SK-N-SH (cell line): ENCODE measurements around the gene CACFD1. TPM values are rescaled to one million over a fixed set of nuclear protein-coding genes. Genes with fewer than 3 reads are reported as not detected.

ENCODE experiments used
- CTCF ChIA-PET: fragments of 300-600, 350-600 bp; formaldehyde crosslinking; extraction: SDS; loops from one replicate; lab custom pipeline; 2021; lab: Yijun Ruan, JAX
- POLR2A ChIA-PET: fragments of 350-600 bp; sonication (Branson Sonifier 250); formaldehyde crosslinking; extraction: SDS; loops from one replicate; lab custom pipeline; 2020; ENCODE audit warnings: antibody characterized with exemption, inconsistent platforms; lab: Yijun Ruan, JAX
- DNase-seq: peaks from one replicate; pipeline ENCODE4 v3.0.0; 2012
- H2AFZ ChIP-seq: fragments of 200-600 bp; sonication (generic); 2 replicates; pipeline ENCODE4 v1.8.1; 2016; ENCODE audit warnings: antibody characterized with exemption, mild to moderate bottlenecking, low read depth
- H3F3A ChIP-seq: fragments of 200-600 bp; sonication (generic); replicated peaks from 2 replicates; pipeline ENCODE3; 2016; ENCODE audit warnings: antibody characterized with exemption, mild to moderate bottlenecking; ENCODE audit not compliant: insufficient read depth
- H3K27ac ChIP-seq, 2 experiments: fragments of 200-500 bp in 1 of 2; fragments of 200-600 bp in 1 of 2; sonication (Bioruptor generic) in 1 of 2; sonication (generic), shearing (Covaris generic) in 1 of 2; 2 replicates each; pipeline versions ENCODE4 v1.5.1 to v1.6.1; 2014 to 2016; ENCODE audit warnings: low read depth in 2 of 2, inconsistent platforms in 1 of 2, low read length in 1 of 2, mild to moderate bottlenecking in 1 of 2, mixed read lengths in 1 of 2
- H3K27me3 ChIP-seq: fragments of 200-600 bp; sonication (generic), shearing (Covaris generic); 2 replicates; pipeline ENCODE4 v1.6.1; 2016; ENCODE audit warnings: mixed run types; ENCODE audit not compliant: insufficient read depth
- H3K36me3 ChIP-seq, 2 experiments: fragments of 200-500 bp in 1 of 2; fragments of 200-600 bp in 1 of 2; sonication (Bioruptor generic) in 1 of 2; sonication (generic) in 1 of 2; replicated peaks in 1 of 2; 2 replicates each; pipeline versions ENCODE3 to v1.5.1; 2014 to 2016; ENCODE audit warnings: low read length in 1 of 2, mild to moderate bottlenecking in 1 of 2; ENCODE audit not compliant: insufficient read depth in 2 of 2, control insufficient read depth in 1 of 2
- H3K4me1 ChIP-seq, 2 experiments: fragments of 200-500 bp in 1 of 2; fragments of 200-600 bp in 1 of 2; sonication (Bioruptor generic) in 1 of 2; sonication (generic), shearing (Covaris generic) in 1 of 2; 2 replicates each; pipeline versions ENCODE4 v1.5.1 to v1.6.1; 2014 to 2016; ENCODE audit warnings: low read depth in 1 of 2, low read length in 1 of 2, mixed run types in 1 of 2; ENCODE audit not compliant: insufficient read depth in 2 of 2, control insufficient read depth in 1 of 2
- H3K4me2 ChIP-seq: fragments of 200-600 bp; sonication (generic), shearing (Covaris generic); 2 replicates; pipeline ENCODE4 v1.6.1; 2017; ENCODE audit warnings: mixed run types
- H3K4me3 ChIP-seq, 2 experiments: fragments of 200-500 bp in 1 of 2; fragments of 200-600 bp in 1 of 2; sonication (Bioruptor generic) in 1 of 2; sonication (generic), shearing (Covaris generic) in 1 of 2; 2 replicates each; pipeline versions ENCODE4 v1.5.1 to v1.8.1; 2014 to 2016; ENCODE audit warnings: low read depth in 2 of 2, inconsistent platforms in 1 of 2, low read length in 1 of 2, mild to moderate bottlenecking in 1 of 2, mixed read lengths in 1 of 2, moderate library complexity in 1 of 2
- H3K79me2 ChIP-seq: fragments of 200-600 bp; sonication (generic); 2 replicates; pipeline ENCODE4 v1.8.1; 2017; ENCODE audit warnings: mild to moderate bottlenecking; ENCODE audit not compliant: insufficient read depth
- H3K9ac ChIP-seq: fragments of 200-600 bp; sonication (generic); 2 replicates; pipeline ENCODE4 v1.6.1; 2017; ENCODE audit warnings: mixed run types
- H3K9me2 ChIP-seq: fragments of 200-600 bp; sonication (generic); 2 replicates; pipeline ENCODE4 v1.6.1; 2017; ENCODE audit warnings: mixed run types
- H3K9me3 ChIP-seq: fragments of 200-600 bp; sonication (generic); 2 replicates; pipeline ENCODE4 v1.6.1; 2017; ENCODE audit warnings: mixed run types, mild to moderate bottlenecking, moderate library complexity
- H4K20me1 ChIP-seq: fragments of 200-600 bp; sonication (generic); 2 replicates; pipeline ENCODE4 v1.6.1; 2017; ENCODE audit warnings: mild to moderate bottlenecking, mixed run types; ENCODE audit not compliant: insufficient read depth
- CHD2 ChIP-seq: fragments of 150-350 bp; IDR thresholded peaks from 2 replicates; pipeline ENCODE4 v1.6.1; 2018; ENCODE audit warnings: low read length; ENCODE audit not compliant: partially characterized antibody
- EP300 ChIP-seq, 2 experiments: IDR thresholded peaks; 2 replicates each; pipeline versions ENCODE4 v1.4.0 to v1.6.1; 2012; ENCODE audit warnings: borderline replicate concordance in 1 of 2, low read depth in 1 of 2, low read length in 1 of 2
- FOSL2 ChIP-seq: IDR thresholded peaks from 2 replicates; pipeline ENCODE4 v1.4.0; 2012; ENCODE audit warnings: low read depth, mild to moderate bottlenecking, moderate library complexity, borderline replicate concordance
- FOXJ3 ChIP-seq: sonication (generic); formaldehyde crosslinking; IDR thresholded peaks from 2 replicates; pipeline ENCODE4 v1.5.1; 2020; ENCODE audit warnings: mild to moderate bottlenecking, missing genetic modification reagents
- FOXM1 ChIP-seq: IDR thresholded peaks from 2 replicates; pipeline ENCODE4 v1.4.0; 2012; ENCODE audit warnings: low read depth, mild to moderate bottlenecking
- GATA2 ChIP-seq: sonication (generic); formaldehyde crosslinking; IDR thresholded peaks from 2 replicates; pipeline ENCODE4 v1.5.0; 2020; ENCODE audit warnings: mild to moderate bottlenecking, missing genetic modification reagents
- JUND ChIP-seq: IDR thresholded peaks from 2 replicates; pipeline ENCODE4 v1.4.0; 2012
- POLR2AphosphoS5 ChIP-seq: IDR thresholded peaks from 2 replicates; pipeline ENCODE4 v1.6.1; 2012; ENCODE audit warnings: low read depth, low read length
- RAD21 ChIP-seq: IDR thresholded peaks from 2 replicates; pipeline ENCODE4 v1.6.1; 2012; ENCODE audit warnings: mild to moderate bottlenecking, low read length
- RXRA ChIP-seq: IDR thresholded peaks from 2 replicates; pipeline ENCODE4 v1.4.0; 2012; ENCODE audit warnings: low read depth, mild to moderate bottlenecking, borderline replicate concordance
- SIN3A ChIP-seq: IDR thresholded peaks from 2 replicates; pipeline ENCODE4 v1.6.1; 2012; ENCODE audit warnings: low read depth, mild to moderate bottlenecking, low read length, moderate library complexity, borderline replicate concordance
- SMC3 ChIP-seq: IDR thresholded peaks from 2 replicates; pipeline ENCODE4 v1.6.1; 2012; ENCODE audit warnings: low read depth, low read length, improper control_type of control experiment
- TCF12 ChIP-seq: IDR thresholded peaks from 2 replicates; pipeline ENCODE4 v1.4.0; 2012
- TEAD4 ChIP-seq: IDR thresholded peaks from 2 replicates; pipeline ENCODE4 v1.4.0; 2012; ENCODE audit warnings: mild to moderate bottlenecking, borderline replicate concordance; ENCODE audit not compliant: insufficient read depth
- WGBS: methylation state at CpG from one replicate; pipeline ENCODE4 v1.1.6; 2017; ENCODE audit warnings: low lambda C conversion rate; 5-methylcytosine and 5-hydroxymethylcytosine counted together
- polyA plus RNA-seq, 3 experiments: library from polyadenylated mRNA; depleted of rRNA; stranded (reverse); fragments of >200 nt; gene quantifications; 2 replicates each; pipeline ENCODE4 v1.2.3, GENCODE V29; 2012
- TF ChIP-seq, protein P1 (sequence below): IDR thresholded peaks from 2 replicates; pipeline ENCODE4 v1.4.0; 2012; ENCODE audit warnings: low read depth, borderline replicate concordance
- TF ChIP-seq, protein P2 (sequence below): fragments of 150-350 bp; IDR thresholded peaks from 2 replicates; pipeline ENCODE4 v1.6.1; 2016; ENCODE audit warnings: mild to moderate bottlenecking, low read depth, low read length
- TF ChIP-seq, protein P3 (sequence below): fragments of 150-350 bp; IDR thresholded peaks from 2 replicates; pipeline ENCODE4 v1.6.1; 2017; ENCODE audit warnings: antibody characterized with exemption, low read length, low read depth, borderline replicate concordance
- TF ChIP-seq, protein P4 (sequence below): IDR thresholded peaks from 2 replicates; pipeline ENCODE4 v1.4.0; 2012; ENCODE audit warnings: low read depth
- TF ChIP-seq, protein P5 (sequence below): IDR thresholded peaks from 2 replicates; pipeline ENCODE4 v1.6.1; 2012; ENCODE audit warnings: mild to moderate bottlenecking, low read depth, low read length, moderate library complexity
- TF ChIP-seq, protein P6 (sequence below): fragments of 200-600 bp; sonication (generic); IDR thresholded peaks from 2 replicates; pipeline ENCODE4 v1.6.1; 2017; ENCODE audit warnings: antibody characterized with exemption, mild to moderate bottlenecking, moderate library complexity

The CACFD1 gene
- polyA plus RNA-seq, 1 of the 3 experiments (the other 2 are of a cell fraction), result 16.8 TPM

DNA sequence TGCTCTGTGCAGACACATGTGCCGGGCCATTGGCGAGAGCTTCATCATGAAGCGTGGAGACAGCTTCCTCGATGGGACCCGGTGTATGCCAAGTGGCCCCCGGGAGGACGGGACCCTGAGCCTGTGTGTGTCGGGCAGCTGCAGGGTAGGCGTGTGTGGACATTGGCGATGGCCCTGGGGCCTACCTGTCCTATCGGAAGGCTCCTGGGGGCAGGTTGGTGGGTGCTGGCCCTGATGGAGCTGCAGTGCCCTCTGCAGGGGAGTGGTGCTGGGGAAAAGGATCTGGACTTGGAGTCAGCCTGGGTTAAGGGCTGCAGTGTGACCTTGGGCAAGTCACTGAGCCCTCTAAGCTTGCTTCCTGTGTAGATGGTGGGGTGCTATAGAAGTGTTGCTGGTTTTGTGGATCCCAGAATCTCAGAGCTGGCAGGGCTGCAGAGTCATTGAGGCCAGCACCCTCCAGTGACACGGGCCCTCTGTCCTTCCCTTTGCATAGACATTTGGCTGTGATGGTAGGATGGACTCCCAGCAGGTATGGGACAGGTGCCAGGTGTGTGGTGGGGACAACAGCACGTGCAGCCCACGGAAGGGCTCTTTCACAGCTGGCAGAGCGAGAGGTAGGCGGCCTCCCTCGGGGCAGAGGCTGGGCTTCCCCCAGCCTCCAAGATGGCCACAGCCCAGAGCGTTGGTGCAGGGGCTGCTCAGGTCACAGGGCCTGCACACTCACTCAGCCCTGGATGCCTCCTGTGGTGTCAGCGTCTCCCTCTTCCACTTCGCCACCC lies 21.8 kb upstream of the CACFD1 start:
- Histone ChIP-seq H3K79me2 (no peaks in the 10 kb centered on the region), H3K4me3 (no peak overlapping the region), H4K20me1 (no peaks in the 10 kb centered on the region), H3K4me2 (no peak overlapping the region), H3K9me2 (no peaks in the 10 kb centered on the region), H3K9ac (no peak overlapping the region), H3K4me1 (no peaks in the 10 kb centered on the region), H3K27me3 (no peaks in the 10 kb centered on the region), H3K9me3 (no peaks in the 10 kb centered on the region), H3F3A (no peaks in the 10 kb centered on the region), H3K27ac (no peak overlapping the region), H3K36me3 (no peaks in the 10 kb centered on the region), H2AFZ (no peak overlapping the region)
- no peak for DNase-seq
- POLR2A ChIA-PET, result no interaction called here
- TF ChIP-seq EP300 (IDR thresholded peaks at IDR 0.05; ENCODE audit: borderline replicate concordance in 1 of 2, low read depth in 1 of 2, low read length in 1 of 2) (no peak), SMC3 (no peak), CHD2 (no peak), GATA2 (CRISPR knock-in tag) (no peak), TEAD4 (no peak), SIN3A (no peak), RAD21 (no peak), RXRA (no peak), TCF12 (no peak), JUND (no peak), FOSL2 (no peak), FOXM1 (no peak), POLR2AphosphoS5 (no peak), FOXJ3 (no peak)
- TF ChIP-seq, protein P1, sequence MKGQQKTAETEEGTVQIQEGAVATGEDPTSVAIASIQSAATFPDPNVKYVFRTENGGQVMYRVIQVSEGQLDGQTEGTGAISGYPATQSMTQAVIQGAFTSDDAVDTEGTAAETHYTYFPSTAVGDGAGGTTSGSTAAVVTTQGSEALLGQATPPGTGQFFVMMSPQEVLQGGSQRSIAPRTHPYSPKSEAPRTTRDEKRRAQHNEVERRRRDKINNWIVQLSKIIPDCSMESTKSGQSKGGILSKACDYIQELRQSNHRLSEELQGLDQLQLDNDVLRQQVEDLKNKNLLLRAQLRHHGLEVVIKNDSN, result no peak
- TF ChIP-seq, protein P2, sequence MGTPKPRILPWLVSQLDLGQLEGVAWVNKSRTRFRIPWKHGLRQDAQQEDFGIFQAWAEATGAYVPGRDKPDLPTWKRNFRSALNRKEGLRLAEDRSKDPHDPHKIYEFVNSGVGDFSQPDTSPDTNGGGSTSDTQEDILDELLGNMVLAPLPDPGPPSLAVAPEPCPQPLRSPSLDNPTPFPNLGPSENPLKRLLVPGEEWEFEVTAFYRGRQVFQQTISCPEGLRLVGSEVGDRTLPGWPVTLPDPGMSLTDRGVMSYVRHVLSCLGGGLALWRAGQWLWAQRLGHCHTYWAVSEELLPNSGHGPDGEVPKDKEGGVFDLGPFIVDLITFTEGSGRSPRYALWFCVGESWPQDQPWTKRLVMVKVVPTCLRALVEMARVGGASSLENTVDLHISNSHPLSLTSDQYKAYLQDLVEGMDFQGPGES, result no peak
- TF ChIP-seq, protein P3, sequence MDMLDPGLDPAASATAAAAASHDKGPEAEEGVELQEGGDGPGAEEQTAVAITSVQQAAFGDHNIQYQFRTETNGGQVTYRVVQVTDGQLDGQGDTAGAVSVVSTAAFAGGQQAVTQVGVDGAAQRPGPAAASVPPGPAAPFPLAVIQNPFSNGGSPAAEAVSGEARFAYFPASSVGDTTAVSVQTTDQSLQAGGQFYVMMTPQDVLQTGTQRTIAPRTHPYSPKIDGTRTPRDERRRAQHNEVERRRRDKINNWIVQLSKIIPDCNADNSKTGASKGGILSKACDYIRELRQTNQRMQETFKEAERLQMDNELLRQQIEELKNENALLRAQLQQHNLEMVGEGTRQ, result no peak
- TF ChIP-seq, protein P4, sequence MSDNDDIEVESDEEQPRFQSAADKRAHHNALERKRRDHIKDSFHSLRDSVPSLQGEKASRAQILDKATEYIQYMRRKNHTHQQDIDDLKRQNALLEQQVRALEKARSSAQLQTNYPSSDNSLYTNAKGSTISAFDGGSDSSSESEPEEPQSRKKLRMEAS, result no peak
- TF ChIP-seq, protein P5, sequence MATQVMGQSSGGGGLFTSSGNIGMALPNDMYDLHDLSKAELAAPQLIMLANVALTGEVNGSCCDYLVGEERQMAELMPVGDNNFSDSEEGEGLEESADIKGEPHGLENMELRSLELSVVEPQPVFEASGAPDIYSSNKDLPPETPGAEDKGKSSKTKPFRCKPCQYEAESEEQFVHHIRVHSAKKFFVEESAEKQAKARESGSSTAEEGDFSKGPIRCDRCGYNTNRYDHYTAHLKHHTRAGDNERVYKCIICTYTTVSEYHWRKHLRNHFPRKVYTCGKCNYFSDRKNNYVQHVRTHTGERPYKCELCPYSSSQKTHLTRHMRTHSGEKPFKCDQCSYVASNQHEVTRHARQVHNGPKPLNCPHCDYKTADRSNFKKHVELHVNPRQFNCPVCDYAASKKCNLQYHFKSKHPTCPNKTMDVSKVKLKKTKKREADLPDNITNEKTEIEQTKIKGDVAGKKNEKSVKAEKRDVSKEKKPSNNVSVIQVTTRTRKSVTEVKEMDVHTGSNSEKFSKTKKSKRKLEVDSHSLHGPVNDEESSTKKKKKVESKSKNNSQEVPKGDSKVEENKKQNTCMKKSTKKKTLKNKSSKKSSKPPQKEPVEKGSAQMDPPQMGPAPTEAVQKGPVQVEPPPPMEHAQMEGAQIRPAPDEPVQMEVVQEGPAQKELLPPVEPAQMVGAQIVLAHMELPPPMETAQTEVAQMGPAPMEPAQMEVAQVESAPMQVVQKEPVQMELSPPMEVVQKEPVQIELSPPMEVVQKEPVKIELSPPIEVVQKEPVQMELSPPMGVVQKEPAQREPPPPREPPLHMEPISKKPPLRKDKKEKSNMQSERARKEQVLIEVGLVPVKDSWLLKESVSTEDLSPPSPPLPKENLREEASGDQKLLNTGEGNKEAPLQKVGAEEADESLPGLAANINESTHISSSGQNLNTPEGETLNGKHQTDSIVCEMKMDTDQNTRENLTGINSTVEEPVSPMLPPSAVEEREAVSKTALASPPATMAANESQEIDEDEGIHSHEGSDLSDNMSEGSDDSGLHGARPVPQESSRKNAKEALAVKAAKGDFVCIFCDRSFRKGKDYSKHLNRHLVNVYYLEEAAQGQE, result no peak
- TF ChIP-seq, protein P6, sequence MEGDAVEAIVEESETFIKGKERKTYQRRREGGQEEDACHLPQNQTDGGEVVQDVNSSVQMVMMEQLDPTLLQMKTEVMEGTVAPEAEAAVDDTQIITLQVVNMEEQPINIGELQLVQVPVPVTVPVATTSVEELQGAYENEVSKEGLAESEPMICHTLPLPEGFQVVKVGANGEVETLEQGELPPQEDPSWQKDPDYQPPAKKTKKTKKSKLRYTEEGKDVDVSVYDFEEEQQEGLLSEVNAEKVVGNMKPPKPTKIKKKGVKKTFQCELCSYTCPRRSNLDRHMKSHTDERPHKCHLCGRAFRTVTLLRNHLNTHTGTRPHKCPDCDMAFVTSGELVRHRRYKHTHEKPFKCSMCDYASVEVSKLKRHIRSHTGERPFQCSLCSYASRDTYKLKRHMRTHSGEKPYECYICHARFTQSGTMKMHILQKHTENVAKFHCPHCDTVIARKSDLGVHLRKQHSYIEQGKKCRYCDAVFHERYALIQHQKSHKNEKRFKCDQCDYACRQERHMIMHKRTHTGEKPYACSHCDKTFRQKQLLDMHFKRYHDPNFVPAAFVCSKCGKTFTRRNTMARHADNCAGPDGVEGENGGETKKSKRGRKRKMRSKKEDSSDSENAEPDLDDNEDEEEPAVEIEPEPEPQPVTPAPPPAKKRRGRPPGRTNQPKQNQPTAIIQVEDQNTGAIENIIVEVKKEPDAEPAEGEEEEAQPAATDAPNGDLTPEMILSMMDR, result no peak
- WGBS, result 89% methylated on average over 3 of the region's 20 CpGs
- CTCF ChIA-PET, result interaction anchor here (0.6 to 1.4 kb wide), 3 partner anchors 10 to 257 kb away, joined by 3 to 4 read pairs (median 3); no protein-coding TSS in a partner anchor
